GM19397 (cell line): ENCODE data around the gene FAM83F.
A peak's percentile ranks its signal among the peaks of the same experiment; 100 is the strongest.
"Not testable (repeated sequence)": the region's sequence is repeated elsewhere in the genome, so short reads cannot be mapped to it uniquely, and the experiment has no call there.

ENCODE experiments used
- ATAC-seq: cut with Tn5 transposase; IDR thresholded peaks from one replicate; pipeline ENCODE4 v1.9.1; 2021; ENCODE audit warnings: mild to moderate bottlenecking, moderate library complexity; ENCODE audit not compliant: unreplicated experiment

FAM83F gene

GRCh38 chr22:39994566-39995392 is at the start of gene FAM83F:
FAM83F (plus strand) TSS chr22:39994954; CDS start chr22:39995043, 89 bp downstream.
- ATAC-seq, result no peak

GRCh38 chr22:39946126-39946502 is 48.6 kb upstream of the FAM83F start:
- no peak for ATAC-seq

- ATAC-seq, result no peak
Measured at GRCh38 chr22:39946503-39947219, 48.1 kb upstream of the FAM83F start.

- no peak for ATAC-seq
Measured at GRCh38 chr22:39947220-39948216, 47.2 kb upstream of the FAM83F start.

- no peak for ATAC-seq
Measured at GRCh38 chr22:39949964-39950737, 44.6 kb upstream of the FAM83F start.

GRCh38 chr22:39951603-39952293 is 43.0 kb upstream of the FAM83F start:
- not testable (repeated sequence) for ATAC-seq

- no peak for ATAC-seq
Measured at GRCh38 chr22:39952347-39952746, 42.4 kb upstream of the FAM83F start.

GRCh38 chr22:39953101-39953500 is 41.7 kb upstream of the FAM83F start:
- no peak for ATAC-seq

- no peak for ATAC-seq
Measured at GRCh38 chr22:39954584-39955055, 40.1 kb upstream of the FAM83F start.

GRCh38 chr22:39955675-39956074 is 39.1 kb upstream of the FAM83F start:
- no peak for ATAC-seq

GRCh38 chr22:39956932-39957664 is 37.7 kb upstream of the FAM83F start:
- no peak for ATAC-seq

- no peak for ATAC-seq
Measured at GRCh38 chr22:39958009-39958711, 36.6 kb upstream of the FAM83F start.

- ATAC-seq, result no peak
Measured at GRCh38 chr22:39958949-39959639, 35.7 kb upstream of the FAM83F start.

- ATAC-seq, result no peak
Measured at GRCh38 chr22:39959640-39960447, 34.9 kb upstream of the FAM83F start, which contains the start of gene TMA7B. TMA7B (plus strand) TSS chr22:39960397; CDS start chr22:39964375, 3,978 bp downstream.

- ATAC-seq, result peak; percentile 76
Measured at GRCh38 chr22:39960791-39961746, 33.7 kb upstream of the FAM83F start.
